ENCODE data around the gene GLB1L2.
"Not testable (repeated sequence)": the region's sequence is repeated elsewhere in the genome, so short reads cannot be mapped to it uniquely, and the experiment has no call there.

Gene GLB1L2, protein sequence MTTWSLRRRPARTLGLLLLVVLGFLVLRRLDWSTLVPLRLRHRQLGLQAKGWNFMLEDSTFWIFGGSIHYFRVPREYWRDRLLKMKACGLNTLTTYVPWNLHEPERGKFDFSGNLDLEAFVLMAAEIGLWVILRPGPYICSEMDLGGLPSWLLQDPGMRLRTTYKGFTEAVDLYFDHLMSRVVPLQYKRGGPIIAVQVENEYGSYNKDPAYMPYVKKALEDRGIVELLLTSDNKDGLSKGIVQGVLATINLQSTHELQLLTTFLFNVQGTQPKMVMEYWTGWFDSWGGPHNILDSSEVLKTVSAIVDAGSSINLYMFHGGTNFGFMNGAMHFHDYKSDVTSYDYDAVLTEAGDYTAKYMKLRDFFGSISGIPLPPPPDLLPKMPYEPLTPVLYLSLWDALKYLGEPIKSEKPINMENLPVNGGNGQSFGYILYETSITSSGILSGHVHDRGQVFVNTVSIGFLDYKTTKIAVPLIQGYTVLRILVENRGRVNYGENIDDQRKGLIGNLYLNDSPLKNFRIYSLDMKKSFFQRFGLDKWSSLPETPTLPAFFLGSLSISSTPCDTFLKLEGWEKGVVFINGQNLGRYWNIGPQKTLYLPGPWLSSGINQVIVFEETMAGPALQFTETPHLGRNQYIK

DNA sequence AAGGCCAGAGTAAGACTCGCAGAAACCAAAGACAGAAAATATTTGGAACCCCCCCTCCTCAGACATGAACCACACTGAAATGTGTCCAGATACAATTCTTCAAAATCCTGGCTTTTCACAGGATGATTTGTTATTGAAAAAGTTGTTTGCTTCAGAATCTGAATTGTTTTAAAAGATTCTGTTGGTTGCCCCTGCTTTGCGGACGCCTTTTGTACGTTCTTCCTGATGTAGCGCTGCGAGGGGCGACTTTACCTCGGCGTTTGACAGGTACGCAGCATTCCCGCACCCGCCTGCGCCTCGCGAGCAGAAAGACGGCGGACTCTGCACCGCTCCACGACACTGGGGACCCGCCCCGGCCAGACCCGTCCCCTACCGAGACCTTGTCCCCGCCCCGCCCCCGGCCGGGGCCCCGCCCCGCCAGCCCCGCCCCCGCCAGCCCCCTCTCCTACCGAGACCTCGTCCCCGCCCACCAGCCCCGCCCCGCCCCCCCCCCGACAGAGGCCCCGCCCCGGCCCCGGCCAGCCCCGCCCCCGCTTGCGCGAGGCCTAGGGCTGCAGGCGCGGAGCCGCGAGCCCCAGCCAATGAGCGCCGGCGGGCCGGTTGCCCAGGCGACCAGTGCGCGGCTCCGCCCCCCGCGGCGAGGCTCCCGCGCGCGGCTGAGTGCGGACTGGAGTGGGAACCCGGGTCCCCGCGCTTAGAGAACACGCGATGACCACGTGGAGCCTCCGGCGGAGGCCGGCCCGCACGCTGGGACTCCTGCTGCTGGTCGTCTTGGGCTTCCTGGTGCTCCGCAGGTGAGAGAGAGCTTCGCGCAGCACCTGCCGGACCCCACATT is at the start of gene GLB1L2:
TSS of gene GLB1L2 (plus strand) at position 635 of the 835 bp plus-strand sequence. CDS start at position 709, 74 bp downstream.
- H3K4me3 ChIP-seq (ENCODE audit: low read depth, low read length) = no peak within 1 kb of the TSS
- DNase-seq (ENCODE audit: low read depth) = peak; percentile 37
- TF ChIP-seq MYC (IDR thresholded peaks at IDR 0.05; ENCODE audit: low read depth, low read length) (no peak), POLR2A (IDR thresholded peaks at IDR 0.05; ENCODE audit: extremely low read depth, insufficient read length) (no peak)
- TF ChIP-seq, protein P1, sequence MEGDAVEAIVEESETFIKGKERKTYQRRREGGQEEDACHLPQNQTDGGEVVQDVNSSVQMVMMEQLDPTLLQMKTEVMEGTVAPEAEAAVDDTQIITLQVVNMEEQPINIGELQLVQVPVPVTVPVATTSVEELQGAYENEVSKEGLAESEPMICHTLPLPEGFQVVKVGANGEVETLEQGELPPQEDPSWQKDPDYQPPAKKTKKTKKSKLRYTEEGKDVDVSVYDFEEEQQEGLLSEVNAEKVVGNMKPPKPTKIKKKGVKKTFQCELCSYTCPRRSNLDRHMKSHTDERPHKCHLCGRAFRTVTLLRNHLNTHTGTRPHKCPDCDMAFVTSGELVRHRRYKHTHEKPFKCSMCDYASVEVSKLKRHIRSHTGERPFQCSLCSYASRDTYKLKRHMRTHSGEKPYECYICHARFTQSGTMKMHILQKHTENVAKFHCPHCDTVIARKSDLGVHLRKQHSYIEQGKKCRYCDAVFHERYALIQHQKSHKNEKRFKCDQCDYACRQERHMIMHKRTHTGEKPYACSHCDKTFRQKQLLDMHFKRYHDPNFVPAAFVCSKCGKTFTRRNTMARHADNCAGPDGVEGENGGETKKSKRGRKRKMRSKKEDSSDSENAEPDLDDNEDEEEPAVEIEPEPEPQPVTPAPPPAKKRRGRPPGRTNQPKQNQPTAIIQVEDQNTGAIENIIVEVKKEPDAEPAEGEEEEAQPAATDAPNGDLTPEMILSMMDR (IDR thresholded peaks at IDR 0.05; ENCODE audit: low read depth, low read length) = no peak
- TF ChIP-seq, protein P2, sequence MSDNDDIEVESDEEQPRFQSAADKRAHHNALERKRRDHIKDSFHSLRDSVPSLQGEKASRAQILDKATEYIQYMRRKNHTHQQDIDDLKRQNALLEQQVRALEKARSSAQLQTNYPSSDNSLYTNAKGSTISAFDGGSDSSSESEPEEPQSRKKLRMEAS (IDR thresholded peaks at IDR 0.05; ENCODE audit: low read depth, low read length) = no peak

DNA sequence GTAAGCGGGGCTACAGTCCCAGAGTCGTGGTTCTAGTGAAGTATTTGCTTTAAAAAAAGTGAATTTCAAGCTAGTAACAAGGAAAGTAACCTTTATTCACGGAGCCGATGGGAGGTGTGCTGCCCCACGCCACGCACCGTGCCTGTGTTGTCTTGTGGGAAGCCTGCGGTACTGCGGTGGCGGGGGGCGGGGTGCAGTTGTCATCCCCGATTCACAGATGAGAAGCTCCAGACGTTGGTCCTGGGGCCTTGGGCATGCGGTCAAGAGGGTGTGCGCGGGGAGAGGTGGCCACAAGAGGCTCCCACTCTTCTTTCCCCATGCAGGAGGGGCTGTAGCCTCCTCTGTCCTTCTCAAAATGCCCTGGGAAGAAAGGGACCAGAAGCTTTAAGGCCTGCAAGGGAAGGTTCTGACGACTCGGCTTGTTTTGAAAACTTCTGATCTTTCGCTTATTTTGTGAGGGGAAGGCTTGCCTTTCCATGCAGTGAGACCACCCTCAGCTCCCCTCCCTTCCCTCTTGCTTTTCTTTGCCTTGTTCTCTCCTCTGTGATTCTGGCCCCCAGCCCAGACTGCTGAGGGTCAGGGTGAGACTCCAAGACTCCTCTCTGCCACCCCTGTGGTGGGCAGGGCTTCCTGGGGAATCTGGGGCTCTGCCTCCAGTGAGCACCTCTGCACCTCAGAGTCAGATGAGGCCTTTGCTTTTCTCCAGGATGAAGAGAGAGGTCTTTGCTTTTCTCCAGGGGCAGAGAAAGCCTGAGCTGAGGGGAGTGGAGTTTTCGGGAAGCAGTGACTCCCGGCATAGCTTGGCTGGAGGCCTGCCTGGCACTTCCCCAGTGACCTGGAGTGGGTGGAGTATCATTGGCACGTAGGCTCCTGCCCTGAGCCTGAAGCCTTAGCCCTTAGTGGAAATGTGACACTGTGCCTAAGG is 49.4 kb upstream of the GLB1L2 start:
- TF ChIP-seq MYC (IDR thresholded peaks at IDR 0.05; ENCODE audit: low read depth, low read length) = no peak
- TF ChIP-seq, protein P2 (IDR thresholded peaks at IDR 0.05; ENCODE audit: low read depth, low read length) = no peak
- no peak for TF ChIP-seq POLR2A (IDR thresholded peaks at IDR 0.05; ENCODE audit: extremely low read depth, insufficient read length)
- TF ChIP-seq, protein P1 (IDR thresholded peaks at IDR 0.05; ENCODE audit: low read depth, low read length) = no peak
- DNase-seq (ENCODE audit: low read depth) = no peak
- H3K4me3 ChIP-seq (ENCODE audit: low read depth, low read length) = no peak overlapping the region

DNA sequence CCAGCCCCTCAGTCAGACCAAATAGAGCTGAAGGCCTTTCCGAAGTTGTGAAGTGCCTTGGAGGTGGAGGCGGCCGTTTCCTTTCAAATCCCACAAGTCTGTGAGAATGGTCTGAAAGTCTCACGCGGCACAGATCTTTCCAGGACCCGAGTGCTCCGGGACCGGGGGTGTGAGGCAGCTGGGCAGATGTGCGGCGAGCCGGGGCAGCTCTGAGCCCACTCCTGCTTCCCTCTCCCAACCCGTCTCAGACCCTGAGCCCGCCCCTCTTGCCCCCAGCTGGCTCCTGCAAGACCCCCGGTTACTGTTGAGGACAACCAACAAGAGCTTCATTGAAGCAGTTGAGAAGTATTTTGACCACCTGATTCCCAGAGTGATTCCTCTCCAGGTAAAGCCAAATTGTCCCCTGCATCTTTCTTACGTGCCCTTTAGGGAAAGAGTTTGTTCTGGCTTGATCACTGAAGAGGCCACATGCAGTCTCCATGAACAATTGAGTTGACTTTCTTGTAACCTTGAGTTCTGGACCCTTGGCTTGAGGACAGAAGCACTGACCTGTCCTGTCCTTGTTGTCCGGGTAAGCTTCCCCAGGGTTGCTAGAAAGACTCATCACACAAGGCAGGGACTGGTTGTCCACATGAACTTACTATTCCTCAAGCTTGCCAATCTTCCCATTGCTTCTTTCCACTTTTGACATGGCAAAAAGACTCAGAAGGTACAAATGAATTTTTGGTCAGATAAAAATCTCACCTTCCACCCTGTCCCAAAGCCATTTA is 48.1 kb upstream of the GLB1L2 start:
- no peak overlapping the region for H3K4me3 ChIP-seq (ENCODE audit: low read depth, low read length)
- TF ChIP-seq POLR2A (IDR thresholded peaks at IDR 0.05; ENCODE audit: extremely low read depth, insufficient read length) (no peak), MYC (IDR thresholded peaks at IDR 0.05; ENCODE audit: low read depth, low read length) (no peak)
- TF ChIP-seq, protein P2 (IDR thresholded peaks at IDR 0.05; ENCODE audit: low read depth, low read length) = no peak
- TF ChIP-seq, protein P1 (IDR thresholded peaks at IDR 0.05; ENCODE audit: low read depth, low read length) = no peak
- no peak for DNase-seq (ENCODE audit: low read depth)

DNA sequence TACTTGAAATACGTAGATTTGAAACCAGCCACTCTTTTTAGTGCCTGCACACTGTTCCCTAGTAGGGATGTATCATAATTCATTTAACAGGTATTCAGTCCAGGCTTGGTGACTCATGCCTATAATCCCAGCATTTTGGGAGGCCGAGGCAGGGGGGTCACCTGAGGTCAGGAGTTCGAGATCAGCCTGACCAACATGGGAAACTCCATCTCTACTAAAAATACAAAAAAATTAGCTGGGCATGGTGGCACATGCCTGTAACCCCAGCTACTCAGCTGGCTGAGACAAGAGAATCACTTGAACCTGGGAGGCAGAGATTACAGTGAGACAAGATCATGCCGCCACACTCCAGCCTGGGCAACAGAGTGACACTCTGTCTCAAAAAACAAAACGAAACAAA is 47.4 kb upstream of the GLB1L2 start:
- not testable (repeated sequence) for H3K4me3 ChIP-seq (ENCODE audit: low read depth, low read length); DNase-seq (ENCODE audit: low read depth)

DNA sequence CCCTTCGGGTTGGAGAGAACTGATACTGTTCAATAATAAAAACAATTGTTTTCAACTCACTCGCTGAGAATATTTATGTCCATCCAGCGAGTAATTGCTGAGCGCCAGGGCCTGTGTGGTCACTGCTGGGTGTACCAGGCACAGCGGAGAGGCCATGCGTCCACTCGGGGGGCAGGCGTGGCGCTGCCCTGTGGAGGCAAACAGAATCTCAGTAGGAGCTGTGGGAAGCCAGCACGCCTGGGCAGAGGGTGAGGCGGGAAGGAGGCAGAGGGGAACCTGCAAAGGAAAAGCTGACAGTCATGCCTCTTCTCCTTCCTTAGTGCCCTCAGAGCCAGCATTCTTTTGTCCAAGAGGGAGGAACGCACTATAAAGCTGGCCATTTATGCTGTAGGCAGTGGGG is 44.2 kb upstream of the GLB1L2 start:
- no peak for DNase-seq (ENCODE audit: low read depth)
- H3K4me3 ChIP-seq (ENCODE audit: low read depth, low read length) = no peak overlapping the region
- TF ChIP-seq MYC (IDR thresholded peaks at IDR 0.05; ENCODE audit: low read depth, low read length) = no peak
- TF ChIP-seq, protein P1 (IDR thresholded peaks at IDR 0.05; ENCODE audit: low read depth, low read length) = no peak
- no peak for TF ChIP-seq POLR2A (IDR thresholded peaks at IDR 0.05; ENCODE audit: extremely low read depth, insufficient read length)
- TF ChIP-seq, protein P2 (IDR thresholded peaks at IDR 0.05; ENCODE audit: low read depth, low read length) = no peak

Data from NB4 (cell line).